ENCODE data around the gene PDGFC. TPM values are rescaled to one million over a fixed set of nuclear protein-coding genes. Genes with fewer than 3 reads are reported as not detected.
A peak's percentile ranks its signal among the peaks of the same experiment; 100 is the strongest.

The PDGFC gene
- total RNA-seq, 1 experiment from 2014 or later = 64.5 TPM

DNA sequence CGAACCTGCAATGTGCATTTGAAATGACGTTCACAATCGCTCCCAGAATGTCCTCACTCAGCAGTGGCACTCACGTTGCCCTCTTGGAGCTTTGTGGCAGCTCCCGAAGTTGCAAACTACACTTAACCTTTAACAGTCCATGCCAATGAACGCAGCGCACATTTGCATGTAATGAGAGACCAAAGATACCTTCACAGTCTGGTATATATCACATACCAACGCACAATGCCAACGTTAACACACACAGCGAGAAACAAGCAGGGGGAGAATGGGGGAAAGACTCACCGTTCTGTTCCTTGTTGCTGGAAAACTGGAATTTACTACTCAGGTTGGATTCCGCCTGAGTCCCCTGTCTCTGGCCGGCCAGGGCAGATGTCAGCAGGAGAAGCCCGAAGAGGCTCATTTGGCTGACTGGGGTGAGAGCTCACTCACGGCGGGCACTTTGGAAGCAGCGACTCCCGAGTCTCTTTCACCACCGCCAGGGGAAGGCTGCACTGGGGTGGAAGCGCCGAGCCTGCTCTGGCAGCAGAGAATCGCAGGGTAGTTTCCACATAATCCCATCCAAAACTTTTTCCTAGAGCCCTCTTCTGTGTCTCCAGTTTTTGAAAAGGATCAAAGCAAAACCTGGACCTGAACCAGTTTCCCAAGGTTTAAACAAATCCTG is 966 bp downstream of the PDGFC start:
- intact Hi-C loops (cut with micrococcal nuclease; ENCODE audit: unreplicated experiment) = loop anchor here (5.0 kb wide), 1 partner anchor 157 kb away; no protein-coding TSS in a partner anchor
- no peaks in the 10 kb centered on the region for H3K9me3 Mint-ChIP-seq (ENCODE audit: low read depth, unreplicated experiment)
- peaks cover 48% of the 10 kb centered on the region for H3K36me3 Mint-ChIP-seq (ENCODE audit: insufficient read depth, unreplicated experiment)
- peak; percentile 55 for DNase-seq
- peak overlapping the region; percentile 84 for H3K4me3 Mint-ChIP-seq (ENCODE audit: low read depth, unreplicated experiment)
- TF ChIP-seq, protein P1, sequence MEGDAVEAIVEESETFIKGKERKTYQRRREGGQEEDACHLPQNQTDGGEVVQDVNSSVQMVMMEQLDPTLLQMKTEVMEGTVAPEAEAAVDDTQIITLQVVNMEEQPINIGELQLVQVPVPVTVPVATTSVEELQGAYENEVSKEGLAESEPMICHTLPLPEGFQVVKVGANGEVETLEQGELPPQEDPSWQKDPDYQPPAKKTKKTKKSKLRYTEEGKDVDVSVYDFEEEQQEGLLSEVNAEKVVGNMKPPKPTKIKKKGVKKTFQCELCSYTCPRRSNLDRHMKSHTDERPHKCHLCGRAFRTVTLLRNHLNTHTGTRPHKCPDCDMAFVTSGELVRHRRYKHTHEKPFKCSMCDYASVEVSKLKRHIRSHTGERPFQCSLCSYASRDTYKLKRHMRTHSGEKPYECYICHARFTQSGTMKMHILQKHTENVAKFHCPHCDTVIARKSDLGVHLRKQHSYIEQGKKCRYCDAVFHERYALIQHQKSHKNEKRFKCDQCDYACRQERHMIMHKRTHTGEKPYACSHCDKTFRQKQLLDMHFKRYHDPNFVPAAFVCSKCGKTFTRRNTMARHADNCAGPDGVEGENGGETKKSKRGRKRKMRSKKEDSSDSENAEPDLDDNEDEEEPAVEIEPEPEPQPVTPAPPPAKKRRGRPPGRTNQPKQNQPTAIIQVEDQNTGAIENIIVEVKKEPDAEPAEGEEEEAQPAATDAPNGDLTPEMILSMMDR (IDR thresholded peaks at IDR 0.05; ENCODE audit: unreplicated experiment) = no peak
- H3K27ac Mint-ChIP-seq (ENCODE audit: unreplicated experiment) = peak overlapping the region; percentile 78
- peaks cover 42% of the 10 kb centered on the region for H3K4me1 Mint-ChIP-seq (ENCODE audit: low read depth, unreplicated experiment)
- BruUV-seq (replicated peaks) = no TSS peak
- no peaks in the 10 kb centered on the region for H3K27me3 Mint-ChIP-seq (ENCODE audit: unreplicated experiment)
- CTCF ChIA-PET = interaction anchor here (0.5 to 2.3 kb wide), 6 partner anchors 9 to 495 kb away, joined by 3 to 9 read pairs (median 5); no protein-coding TSS in a partner anchor

DNA sequence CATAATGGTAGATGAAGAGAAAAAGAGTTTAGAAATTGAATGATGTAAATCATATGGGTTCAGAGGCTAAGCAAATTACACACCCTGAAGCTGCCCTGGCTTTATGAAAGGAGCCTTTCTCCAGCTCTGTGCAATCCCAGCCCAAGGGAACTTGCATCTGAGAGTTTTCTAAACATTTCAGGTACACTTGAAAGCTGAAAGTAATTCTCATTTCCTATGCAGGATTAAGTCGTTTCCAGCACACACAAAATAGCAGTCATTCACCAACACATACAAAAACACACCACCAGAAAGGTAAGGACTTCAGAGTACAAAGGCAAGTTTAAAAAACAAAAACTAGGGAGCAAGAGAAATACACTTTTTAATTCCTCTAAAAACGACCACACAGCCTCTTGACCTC is 1.7 kb downstream of the PDGFC start:
- H3K4me1 Mint-ChIP-seq (ENCODE audit: low read depth, unreplicated experiment) = peaks cover 35% of the 10 kb centered on the region
- TF ChIP-seq, protein P1 (IDR thresholded peaks at IDR 0.05; ENCODE audit: unreplicated experiment) = no peak
- CTCF ChIA-PET = interaction anchor here (2.2 to 2.3 kb wide), 2 partner anchors 28 to 494 kb away, joined by 5 to 9 read pairs; no protein-coding TSS in a partner anchor
- peaks cover 48% of the 10 kb centered on the region for H3K36me3 Mint-ChIP-seq (ENCODE audit: insufficient read depth, unreplicated experiment)
- no peaks in the 10 kb centered on the region for H3K9me3 Mint-ChIP-seq (ENCODE audit: low read depth, unreplicated experiment)
- BruUV-seq (replicated peaks) = TSS peak; percentile 16
- intact Hi-C loops (cut with micrococcal nuclease; ENCODE audit: unreplicated experiment) = loop anchor here (2.0 to 5.0 kb wide), 6 partner anchors 27 to 388 kb away; no protein-coding TSS in a partner anchor
- DNase-seq = no peak
- no peaks in the 10 kb centered on the region for H3K27me3 Mint-ChIP-seq (ENCODE audit: unreplicated experiment)
- peak overlapping the region; percentile 78 for H3K27ac Mint-ChIP-seq (ENCODE audit: unreplicated experiment)
- peak overlapping the region; percentile 84 for H3K4me3 Mint-ChIP-seq (ENCODE audit: low read depth, unreplicated experiment)

DNA sequence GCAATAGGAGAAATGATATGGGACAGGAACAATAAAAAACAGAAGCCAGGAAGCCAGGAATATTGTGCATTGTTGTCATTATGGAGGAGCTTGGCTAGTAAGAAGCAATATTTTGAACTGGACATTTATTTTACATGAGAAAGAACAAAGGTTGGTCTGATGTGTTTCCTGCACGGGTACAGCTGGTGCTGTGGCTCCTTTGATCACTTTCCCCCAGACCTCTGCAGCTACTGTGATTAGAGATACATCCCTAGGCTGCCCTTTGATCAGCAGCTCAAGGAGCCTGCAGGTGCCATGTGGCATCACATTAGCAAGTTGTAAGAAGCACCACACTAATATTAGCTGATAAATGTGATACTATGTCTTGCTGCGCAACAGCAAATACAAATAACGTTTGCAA is 2.5 kb downstream of the PDGFC start:
- peaks cover 32% of the 10 kb centered on the region for H3K4me1 Mint-ChIP-seq (ENCODE audit: low read depth, unreplicated experiment)
- H3K9me3 Mint-ChIP-seq (ENCODE audit: low read depth, unreplicated experiment) = no peaks in the 10 kb centered on the region
- no peak for DNase-seq
- H3K4me3 Mint-ChIP-seq (ENCODE audit: low read depth, unreplicated experiment) = peak overlapping the region; percentile 84
- peaks cover 48% of the 10 kb centered on the region for H3K36me3 Mint-ChIP-seq (ENCODE audit: insufficient read depth, unreplicated experiment)
- BruUV-seq (replicated peaks) = TSS peak; percentile 83
- TF ChIP-seq, protein P1 (IDR thresholded peaks at IDR 0.05; ENCODE audit: unreplicated experiment) = no peak
- intact Hi-C loops (cut with micrococcal nuclease; ENCODE audit: unreplicated experiment) = loop anchor here (2.0 to 5.0 kb wide), 5 partner anchors 26 to 387 kb away; no protein-coding TSS in a partner anchor
- no peaks in the 10 kb centered on the region for H3K27me3 Mint-ChIP-seq (ENCODE audit: unreplicated experiment)
- peak overlapping the region; percentile 78 for H3K27ac Mint-ChIP-seq (ENCODE audit: unreplicated experiment)
- CTCF ChIA-PET = interaction anchor here (1.4 to 2.3 kb wide), 5 partner anchors 22 to 494 kb away, joined by 3 to 11 read pairs (median 5); no protein-coding TSS in a partner anchor

DNA sequence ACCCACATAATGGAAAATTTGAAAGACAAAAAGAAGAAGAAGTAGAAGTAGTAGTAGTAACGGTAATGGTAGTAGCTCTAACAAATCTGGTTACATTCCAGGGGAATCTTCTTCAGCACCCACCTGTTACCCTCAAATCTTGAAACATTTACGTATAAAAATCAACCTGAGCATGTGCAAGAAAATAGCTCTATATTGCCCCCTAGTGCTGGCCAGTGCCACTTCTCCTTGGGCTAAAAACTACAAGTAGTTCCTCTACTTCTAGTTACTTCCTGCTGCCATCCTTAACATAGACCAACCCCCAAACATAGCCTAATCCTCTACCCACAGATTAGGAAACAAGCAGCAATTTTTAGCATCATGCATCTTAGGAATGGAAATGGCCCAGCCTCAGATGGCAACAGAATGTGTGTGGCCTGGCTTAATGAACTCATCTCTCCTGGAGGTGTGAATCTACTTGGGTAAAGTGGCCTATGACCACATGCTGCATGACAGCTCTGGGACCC is 3.1 kb downstream of the PDGFC start:
- peak; percentile 76 for DNase-seq
- Mint-ChIP-seq H3K27me3 (ENCODE audit: unreplicated experiment) (no peaks in the 10 kb centered on the region), H3K36me3 (ENCODE audit: insufficient read depth, unreplicated experiment) (peaks cover 48% of the 10 kb centered on the region), H3K4me1 (ENCODE audit: low read depth, unreplicated experiment) (peaks cover 27% of the 10 kb centered on the region), H3K27ac (ENCODE audit: unreplicated experiment) (peak overlapping the region; percentile 78), H3K4me3 (ENCODE audit: low read depth, unreplicated experiment) (peak overlapping the region; percentile 84), H3K9me3 (ENCODE audit: low read depth, unreplicated experiment) (no peaks in the 10 kb centered on the region)
- intact Hi-C loops (cut with micrococcal nuclease; ENCODE audit: unreplicated experiment) = loop anchor here (1.0 to 5.0 kb wide), 7 partner anchors 26 to 493 kb away; no protein-coding TSS in a partner anchor
- BruUV-seq (replicated peaks) = no TSS peak
- TF ChIP-seq, protein P1 (IDR thresholded peaks at IDR 0.05; ENCODE audit: unreplicated experiment) = peak; percentile 31
- CTCF ChIA-PET = interaction anchor here (0.6 to 2.2 kb wide), 7 partner anchors 21 to 493 kb away, joined by 3 to 11 read pairs (median 5); no protein-coding TSS in a partner anchor

Measured in Calu3 (cell line).